H1 (cell line): ENCODE measurements around the gene GSG1L. TPM values are rescaled to one million over a fixed set of nuclear protein-coding genes. Genes with fewer than 3 reads are reported as not detected.

ENCODE experiments used
- ASH2L ChIP-seq: fragments of 200-600, 300-600 bp; sonication (generic); IDR thresholded peaks from one replicate; pipeline ENCODE4 v1.7.1; 2017; ENCODE audit warnings: low read length
- BCL11A ChIP-seq, 2 experiments: IDR thresholded peaks; one replicate each; pipeline ENCODE4 v1.6.1; 2011; ENCODE audit warnings: low read depth in 2 of 2, low read length in 2 of 2, mild to moderate bottlenecking in 2 of 2
- CREB1 ChIP-seq: IDR thresholded peaks from 2 replicates; pipeline ENCODE4 v1.6.1; 2012; ENCODE audit warnings: inconsistent platforms
- EGR1 ChIP-seq: IDR thresholded peaks from 2 replicates; pipeline ENCODE4 v1.6.1; 2011; ENCODE audit warnings: low read depth, low read length, borderline replicate concordance
- EP300 ChIP-seq, 2 experiments: IDR thresholded peaks; 1 replicate in 1 of 2; 2 replicates in 1 of 2; pipeline ENCODE4 v1.6.1; 2011 to 2012; ENCODE audit warnings: low read depth in 2 of 2, low read length in 2 of 2, mild to moderate bottlenecking in 2 of 2, borderline replicate concordance in 1 of 2, inconsistent platforms in 1 of 2, moderate library complexity in 1 of 2
- EZH2 ChIP-seq: fragments of 200-600 bp; sonication (generic); IDR thresholded peaks from 2 replicates; pipeline ENCODE4 v1.7.1; 2012; ENCODE audit warnings: low read depth, mild to moderate bottlenecking, moderate library complexity, low read length, inconsistent platforms; ENCODE audit not compliant: severe bottlenecking
- HDAC2 ChIP-seq, 2 experiments: fragments of 300-600 bp in 1 of 2; sonication (generic) in 1 of 2; IDR thresholded peaks; 2 replicates each; pipeline ENCODE4 v1.6.1; 2011 to 2012; ENCODE audit warnings: low read depth in 2 of 2, low read length in 2 of 2, mild to moderate bottlenecking in 2 of 2, moderate library complexity in 2 of 2, borderline replicate concordance in 1 of 2, inconsistent platforms in 1 of 2
- HDAC6 ChIP-seq: IDR thresholded peaks from one replicate; pipeline ENCODE4 v1.7.1; 2012; ENCODE audit warnings: low read depth, mild to moderate bottlenecking, inconsistent platforms, low read length, moderate library complexity
- NRF1 ChIP-seq: IDR thresholded peaks from 2 replicates; pipeline ENCODE4 v1.6.1; 2011; ENCODE audit warnings: mild to moderate bottlenecking, low read depth, low read length, improper control_type of control experiment
- POLR2A ChIP-seq, 2 experiments: IDR thresholded peaks; 1 replicate in 1 of 2; 2 replicates in 1 of 2; pipeline ENCODE4 v1.6.1; 2011; ENCODE audit warnings: low read depth in 2 of 2, low read length in 2 of 2, mild to moderate bottlenecking in 2 of 2; ENCODE audit errors: control extremely low read depth in 1 of 2
- POLR2AphosphoS5 ChIP-seq: IDR thresholded peaks from 2 replicates; pipeline ENCODE4 v1.6.1; 2011; ENCODE audit warnings: low read depth, low read length
- SP4 ChIP-seq: IDR thresholded peaks from 2 replicates; pipeline ENCODE4 v1.6.1; 2012; ENCODE audit warnings: low read length, inconsistent platforms
- SUZ12 ChIP-seq: fragments of 200-600 bp; sonication (generic); IDR thresholded peaks from 2 replicates; pipeline ENCODE4 v1.6.1; 2012; ENCODE audit warnings: mild to moderate bottlenecking, inconsistent platforms, low read length, moderate library complexity, mixed read lengths
- TAF7 ChIP-seq: optimal IDR thresholded peaks from 2 replicates; pipeline ENCODE3; 2011; ENCODE audit warnings: low read depth, mild to moderate bottlenecking, inconsistent platforms, low read length, moderate library complexity, borderline replicate concordance
- polyA plus RNA-seq, 7 experiments: library from polyadenylated mRNA; depleted of rRNA in 3 of 7; stranded (reverse) in 5 of 7; unstranded in 2 of 7; fragments of >200 nt in 5 of 7; fragments of 200-250 nt in 2 of 7; gene quantifications; 1 replicate in 5 of 7; 2 replicates in 1 of 7; 4 replicates in 1 of 7; pipeline versions ENCODE4 v1.2.1 to v1.2.3, GENCODE V29; 2011 to 2013; ENCODE audit warnings: missing spikeins in 2 of 7, mixed read lengths in 2 of 7
- total RNA-seq: library from RNA; stranded (reverse); fragmentation: NEBNext Ultra II Directional; extraction: Animal tissue kit (Norgen Biotek cat#: 25700); gene quantifications from 2 replicates; pipeline ENCODE4 v1.2.1, GENCODE V29; 2021
- TF ChIP-seq, protein P1 (sequence below), 3 experiments: IDR thresholded peaks; 1 replicate in 2 of 3; 2 replicates in 1 of 3; pipeline versions ENCODE4 v1.5.1 to v1.6.1; 2011; ENCODE audit warnings: low read length in 3 of 3, mild to moderate bottlenecking in 3 of 3, inconsistent platforms in 2 of 3, low read depth in 1 of 3, moderate library complexity in 1 of 3; ENCODE audit not compliant: insufficient read depth in 1 of 3; ENCODE audit errors: control extremely low read depth in 1 of 3

GSG1L gene
- total and polyA plus RNA-seq, 2 of the 8 experiments (the other 6 are each of a cell fraction or from before 2014, with no cell fraction given), result 0.71 to 1.1 TPM

DNA sequence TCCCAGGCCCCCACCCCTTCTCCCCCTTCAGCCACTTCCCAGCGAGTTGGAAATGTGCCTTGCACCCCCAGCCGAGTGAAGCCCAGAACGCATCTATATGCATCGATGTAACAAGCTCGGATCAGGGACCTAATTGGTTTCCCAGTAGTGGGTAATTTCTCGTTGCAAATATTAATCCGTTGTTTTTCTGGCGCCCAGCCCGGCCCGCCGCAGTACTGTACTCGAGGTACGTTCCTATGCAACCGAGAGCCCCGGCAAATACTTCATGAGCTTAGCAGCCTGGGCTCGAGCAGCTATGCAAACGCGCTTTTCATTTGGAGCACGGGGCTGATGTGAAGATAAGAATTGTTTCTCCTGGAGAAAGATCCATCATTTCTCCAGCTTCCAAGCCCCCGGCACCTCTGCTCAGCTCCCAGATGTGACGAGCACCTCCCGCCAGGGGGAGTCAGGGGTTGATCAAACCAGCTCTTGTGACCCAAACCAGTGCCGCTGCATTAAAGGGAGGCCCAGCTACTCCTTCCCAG lies 283.8 kb downstream of the GSG1L start (continued):
- TF ChIP-seq SP4 (no peak), BCL11A (IDR thresholded peaks at IDR 0.05; ENCODE audit: low read depth in 2 of 2, low read length in 2 of 2) (no peak), POLR2AphosphoS5 (no peak), HDAC2 (IDR thresholded peaks at IDR 0.05; ENCODE audit: borderline replicate concordance in 1 of 2, low read depth in 2 of 2, low read length in 2 of 2) (no peak), SUZ12 (no peak), HDAC6 (no peak), POLR2A (IDR thresholded peaks at IDR 0.05; ENCODE audit: control extremely low read depth in 1 of 2, low read depth in 2 of 2, low read length in 2 of 2) (no peak), CREB1 (peak; percentile 77), TAF7 (no peak), EP300 (IDR thresholded peaks at IDR 0.05; ENCODE audit: borderline replicate concordance in 1 of 2, low read depth in 2 of 2, low read length in 2 of 2) (no peak), NRF1 (no peak), EZH2 (no peak), ASH2L (no peak), EGR1 (no peak)
- TF ChIP-seq, protein P1, sequence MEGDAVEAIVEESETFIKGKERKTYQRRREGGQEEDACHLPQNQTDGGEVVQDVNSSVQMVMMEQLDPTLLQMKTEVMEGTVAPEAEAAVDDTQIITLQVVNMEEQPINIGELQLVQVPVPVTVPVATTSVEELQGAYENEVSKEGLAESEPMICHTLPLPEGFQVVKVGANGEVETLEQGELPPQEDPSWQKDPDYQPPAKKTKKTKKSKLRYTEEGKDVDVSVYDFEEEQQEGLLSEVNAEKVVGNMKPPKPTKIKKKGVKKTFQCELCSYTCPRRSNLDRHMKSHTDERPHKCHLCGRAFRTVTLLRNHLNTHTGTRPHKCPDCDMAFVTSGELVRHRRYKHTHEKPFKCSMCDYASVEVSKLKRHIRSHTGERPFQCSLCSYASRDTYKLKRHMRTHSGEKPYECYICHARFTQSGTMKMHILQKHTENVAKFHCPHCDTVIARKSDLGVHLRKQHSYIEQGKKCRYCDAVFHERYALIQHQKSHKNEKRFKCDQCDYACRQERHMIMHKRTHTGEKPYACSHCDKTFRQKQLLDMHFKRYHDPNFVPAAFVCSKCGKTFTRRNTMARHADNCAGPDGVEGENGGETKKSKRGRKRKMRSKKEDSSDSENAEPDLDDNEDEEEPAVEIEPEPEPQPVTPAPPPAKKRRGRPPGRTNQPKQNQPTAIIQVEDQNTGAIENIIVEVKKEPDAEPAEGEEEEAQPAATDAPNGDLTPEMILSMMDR (IDR thresholded peaks at IDR 0.05; ENCODE audit: control extremely low read depth in 1 of 3, insufficient read depth in 1 of 3, low read depth in 1 of 3, low read length in 3 of 3), result peak; percentile 70 to 88 (median 81)
